DMS 273 treated with DMSO at 0.1 percent for 48 hours (cell line): ENCODE data around the gene SMG9.

ENCODE experiments used
- DNase-seq: peaks from one replicate; lab custom pipeline; 2025; lab: John Stamatoyannopoulos, UW

The SMG9 gene

DNA sequence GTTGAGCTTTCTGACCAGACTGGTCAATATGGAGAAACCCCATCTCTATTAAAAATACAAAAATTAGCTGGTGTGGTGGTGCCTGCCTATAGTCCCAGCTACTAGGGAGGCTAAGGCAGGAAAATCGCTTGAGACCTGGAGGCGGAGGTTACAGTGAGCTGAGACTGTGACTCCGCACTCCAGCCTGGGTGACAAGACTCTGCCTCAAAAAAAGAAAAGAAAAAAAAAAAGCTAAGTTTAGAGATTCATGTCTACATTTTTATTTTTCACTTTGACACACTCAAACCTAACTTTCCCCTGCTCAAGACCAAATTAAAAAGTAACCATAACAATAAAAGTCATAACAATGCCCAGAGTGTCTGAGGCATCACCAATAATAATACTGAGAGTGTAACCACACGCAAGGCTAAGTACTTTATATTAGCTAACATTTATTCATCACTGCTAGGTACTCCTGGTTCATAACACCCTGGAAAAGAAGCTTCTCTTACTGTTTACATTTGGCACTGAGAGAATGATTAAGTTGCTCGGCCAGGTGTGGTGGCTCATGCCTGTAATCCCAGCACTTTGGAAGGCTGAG is 33.2 kb downstream of the SMG9 start:
- no peak for DNase-seq

DNA sequence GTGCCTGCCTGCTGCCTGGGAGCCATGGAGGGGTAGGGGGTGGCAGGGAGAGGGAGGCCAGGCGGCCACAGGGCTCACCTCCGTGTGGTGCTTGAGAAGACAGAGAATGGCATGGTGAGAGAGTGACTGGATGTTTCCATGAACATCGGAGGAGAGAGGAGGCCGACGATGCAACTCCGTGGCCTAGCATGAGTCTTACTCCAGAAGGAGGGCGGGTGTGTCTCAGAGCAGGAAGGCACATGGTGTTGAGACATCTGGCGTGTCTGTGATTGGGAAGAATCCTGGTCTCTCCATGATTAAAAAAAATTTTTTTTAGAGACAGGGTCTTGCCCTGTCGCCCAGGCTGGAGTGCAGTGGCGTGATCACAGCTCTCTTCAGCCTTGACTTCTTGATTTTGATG is 33.8 kb downstream of the SMG9 start:
- no peak for DNase-seq

DNA sequence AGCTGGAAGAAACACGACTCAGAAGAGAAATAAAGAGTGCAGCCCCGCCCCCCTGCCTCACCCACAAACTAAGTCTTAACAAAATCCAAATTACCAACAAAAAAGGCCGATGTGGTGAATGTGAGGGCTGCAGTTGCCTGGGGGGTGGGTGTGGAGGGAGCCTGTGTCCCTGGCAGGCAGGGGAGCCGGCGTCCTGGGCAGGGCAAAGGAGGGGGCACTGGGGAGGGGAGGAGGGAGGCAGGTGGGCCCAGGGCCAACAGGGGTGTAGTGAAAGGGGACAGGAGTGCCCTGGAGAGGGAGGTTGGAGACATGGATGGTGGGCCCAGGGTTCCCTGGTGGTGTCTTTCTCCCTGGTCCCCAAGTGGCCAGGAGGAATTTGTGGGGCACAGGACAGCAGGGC is 34.8 kb downstream of the SMG9 start:
- DNase-seq: no peak

DNA sequence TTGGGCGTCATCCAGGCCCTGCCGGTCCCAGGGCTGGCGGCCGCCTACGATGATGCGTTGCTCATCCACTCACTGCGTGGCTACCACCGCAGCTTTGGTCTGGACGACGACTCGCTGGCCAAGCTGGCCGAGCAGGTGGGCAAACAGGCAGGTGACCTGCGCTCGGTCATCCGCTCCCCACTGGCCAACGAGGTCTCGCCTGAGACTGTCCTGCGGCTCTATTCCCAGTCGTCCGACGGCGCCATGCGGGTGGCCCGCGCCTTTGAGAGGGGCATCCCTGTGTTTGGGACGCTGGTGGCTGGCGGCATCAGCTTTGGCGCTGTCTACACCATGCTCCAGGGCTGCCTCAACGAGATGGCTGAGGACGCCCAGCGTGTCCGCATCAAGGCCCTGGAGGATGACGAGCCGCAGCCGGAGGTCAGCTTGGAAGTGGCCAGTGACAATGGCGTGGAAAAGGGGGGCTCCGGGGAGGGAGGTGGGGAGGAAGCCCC is 35.3 kb downstream of the SMG9 start:
- no peak for DNase-seq

GRCh38 chr19:43718627-43719377 is 36.0 kb downstream of the SMG9 start:
- no peak for DNase-seq

GRCh38 chr19:43715776-43716175 is 39.0 kb downstream of the SMG9 start, which contains the start of gene IRGC:
Gene IRGC (plus strand): TSS chr19:43716076. CDS start chr19:43718559, 2,483 bp downstream.
- DNase-seq: no peak

DNA sequence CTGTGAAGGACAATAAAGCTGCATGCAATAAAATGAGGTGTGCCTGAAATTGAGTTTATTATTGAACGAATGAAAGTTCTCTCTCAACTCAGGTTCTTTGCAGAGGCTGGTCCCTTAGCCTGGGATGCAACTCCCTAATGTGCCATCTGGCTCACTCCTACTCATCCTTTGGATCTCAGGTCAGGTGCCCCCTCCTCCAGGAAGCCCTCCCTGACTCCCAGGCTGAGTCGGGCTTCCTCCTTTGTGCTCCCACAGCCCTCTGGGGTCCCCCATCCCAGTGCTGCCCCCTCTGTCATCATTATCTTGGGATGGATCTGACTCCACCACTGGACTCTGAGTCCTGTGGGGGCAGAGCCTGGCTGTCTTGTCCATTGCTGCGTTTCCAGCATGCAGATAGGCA is 41.6 kb downstream of the SMG9 start:
- no peak for DNase-seq

GRCh38 chr19:43711751-43712355 is 42.9 kb downstream of the SMG9 start:
- DNase-seq: no peak

DNA sequence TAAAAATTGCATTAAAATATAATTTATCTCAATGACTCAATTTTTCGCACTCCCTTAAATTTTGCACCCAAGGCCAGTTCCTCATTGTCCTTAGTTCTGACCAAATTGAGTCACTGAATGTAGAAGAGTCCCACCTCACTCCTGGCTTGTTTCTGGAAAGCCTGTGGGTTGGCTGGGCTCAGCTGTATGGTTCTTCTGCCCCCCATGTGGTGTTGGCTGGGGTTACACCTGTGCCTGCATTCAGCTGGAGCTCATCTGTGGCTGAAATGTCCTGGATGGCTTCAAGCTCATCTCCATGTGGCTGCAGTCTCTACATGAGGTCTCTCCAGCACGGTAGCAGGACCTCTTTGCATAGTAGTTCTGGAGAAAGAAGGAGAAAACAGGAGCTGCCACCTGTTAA is 46.0 kb downstream of the SMG9 start:
- no peak for DNase-seq

DNA sequence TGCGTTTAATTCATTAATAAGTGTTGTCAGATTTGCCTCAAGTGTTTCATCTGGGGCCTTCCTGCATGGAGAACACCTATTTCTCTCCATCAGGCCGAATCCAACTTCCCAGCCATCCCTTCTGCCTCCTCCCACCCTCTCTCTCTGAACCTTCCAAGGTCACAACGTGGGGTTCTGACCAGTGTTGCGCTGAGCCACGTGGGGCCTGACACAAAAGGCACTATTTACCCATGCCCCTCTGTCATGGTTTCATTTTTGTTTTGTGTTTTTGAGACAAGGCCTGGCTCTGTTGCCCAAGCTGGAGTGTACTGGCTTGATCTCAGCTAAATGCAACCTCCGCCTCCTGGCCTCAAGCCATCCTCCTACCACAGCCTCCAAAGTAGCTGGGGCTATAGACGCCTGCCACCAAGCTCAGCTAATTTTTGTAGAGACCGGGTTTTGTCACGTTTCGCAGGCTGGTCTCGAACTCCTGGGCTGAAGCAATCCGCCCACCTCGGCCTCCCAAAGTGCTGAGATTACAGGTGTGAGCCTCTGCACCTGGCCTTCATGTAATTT is 47.5 kb downstream of the SMG9 start:
- DNase-seq: no peak

- no peak for DNase-seq
These were observed 49.0 kb downstream of the SMG9 start for GRCh38 chr19:43705729-43706128.

GRCh38 chr19:43704002-43704705 is 50.6 kb downstream of the SMG9 start:
- DNase-seq: no peak

DNA sequence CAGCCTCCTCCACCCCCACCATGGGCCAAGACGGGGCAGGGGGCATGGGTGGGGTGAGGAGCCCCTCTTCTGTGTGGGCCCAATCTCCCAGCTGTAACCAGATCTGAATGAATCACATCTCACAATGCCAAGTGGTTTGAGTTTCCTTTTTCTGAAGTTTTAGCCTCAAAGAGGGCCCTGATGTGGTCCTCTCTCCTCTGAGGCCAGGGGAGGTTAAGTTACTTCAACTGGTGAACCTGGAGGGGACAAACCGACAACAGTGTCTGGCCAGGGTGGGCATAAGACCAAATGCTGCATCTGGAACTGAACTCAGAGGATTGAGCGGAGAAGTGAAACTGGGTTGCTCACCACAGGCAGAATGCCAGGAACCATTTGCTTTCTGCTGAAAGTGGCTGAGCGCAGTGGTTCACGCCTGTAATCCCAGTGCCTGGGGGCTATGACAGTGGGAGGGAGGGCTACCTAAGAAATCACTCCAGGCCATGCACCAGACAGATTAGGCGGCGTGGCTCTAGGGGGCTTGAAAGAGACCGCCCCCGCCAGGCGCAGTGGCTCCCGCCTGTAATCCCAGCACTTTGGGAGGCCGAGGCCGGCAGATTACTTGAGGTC is 54.3 kb downstream of the SMG9 start:
- no peak for DNase-seq

GRCh38 chr19:43699506-43700394 is 55.0 kb downstream of the SMG9 start:
- DNase-seq: no peak

GRCh38 chr19:43697295-43697694 is 57.5 kb downstream of the SMG9 start:
- DNase-seq: no peak

DNA sequence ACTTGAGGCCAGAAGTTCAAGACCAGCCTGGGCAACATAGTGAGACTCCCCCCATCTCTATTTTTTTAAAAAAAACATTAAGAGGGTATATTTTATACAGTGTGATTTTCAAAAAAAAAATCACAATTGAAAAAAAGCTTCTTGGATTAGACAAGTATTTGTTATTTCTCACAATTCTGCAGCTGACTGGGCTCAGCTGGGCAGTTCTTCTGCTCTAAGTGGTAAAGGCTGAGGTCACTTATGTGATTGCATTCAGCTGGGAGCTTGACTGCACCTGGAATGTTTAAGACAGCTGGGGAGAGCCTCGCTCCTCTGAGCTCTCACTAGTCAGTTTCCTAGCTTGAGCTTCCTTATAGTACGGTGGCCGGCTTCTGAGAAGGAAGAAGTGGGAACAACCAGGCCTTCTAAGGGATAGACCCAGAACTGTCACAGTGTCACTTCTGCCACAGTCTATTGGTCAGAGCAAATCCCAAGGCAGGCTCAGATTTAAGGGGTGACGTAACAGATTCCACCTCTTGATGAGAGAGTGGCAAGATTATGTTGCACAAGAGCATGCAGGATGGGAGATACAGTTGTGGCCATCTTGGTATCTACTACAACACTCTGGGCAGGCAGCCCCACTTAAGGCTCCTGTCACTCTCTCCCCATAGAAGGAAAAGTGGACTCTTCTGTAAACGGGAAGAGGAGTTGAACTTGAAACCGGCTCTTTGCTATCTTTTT is 58.6 kb downstream of the SMG9 start:
- DNase-seq: no peak

- no peak for DNase-seq
These were observed 60.2 kb downstream of the SMG9 start for GRCh38 chr19:43694553-43694952.

DNA sequence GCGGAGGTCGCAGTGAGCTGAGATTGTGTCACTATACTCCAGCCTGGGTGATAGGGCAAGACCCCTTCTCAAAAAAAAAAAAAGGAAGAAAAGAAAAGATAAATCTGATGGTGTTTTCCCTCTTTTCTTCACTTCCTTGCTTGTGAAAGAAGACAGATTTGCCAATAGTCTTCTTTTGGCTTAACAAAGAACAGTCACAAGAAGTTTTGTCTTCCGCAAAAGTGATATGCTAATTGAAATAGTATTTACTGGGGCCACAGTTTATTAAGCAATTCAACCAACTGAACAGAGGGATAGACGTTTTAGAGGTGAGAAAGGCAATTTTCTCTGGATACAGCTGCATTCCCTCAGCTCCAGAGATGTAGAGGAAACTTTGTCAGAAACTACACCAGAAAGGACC is 61.9 kb downstream of the SMG9 start:
- no peak for DNase-seq

GRCh38 chr19:43692385-43692784 is 62.4 kb downstream of the SMG9 start:
- no peak for DNase-seq

- DNase-seq: no peak
These were observed 63.0 kb downstream of the SMG9 start for GRCh38 chr19:43691755-43692154.
